Diencephalon (tissue), 1 donor: Measurements from ENCODE around the gene UPP2. TPM values are rescaled to one million over a fixed set of nuclear protein-coding genes. Genes with fewer than 3 reads are reported as not detected.

Experiments used
- total RNA-seq: library from RNA; depleted of rRNA; stranded (reverse); fragments of >200 nt; gene quantifications from one replicate; pipeline ENCODE4 v1.2.3, GENCODE V29; 2014

The UPP2 gene
- 0.69 TPM for total RNA-seq

GRCh38 chr2:158101384-158101926, at the start of gene UPP2:
UPP2 (plus strand) TSS chr2:158101876; CDS start chr2:158102064, 188 bp downstream.

Other genes starting within 250 kb of the UPP2 start
- gene ACVR1, start 225.5 kb upstream of the UPP2 start, total RNA-seq: 15.0 TPM